PC-9 (cell line): ENCODE measurements around the gene DPYSL5. TPM values are rescaled to one million over a fixed set of nuclear protein-coding genes. Genes with fewer than 3 reads are reported as not detected.

Experiments used
- BruUV-seq: library from RNA; stranded (reverse); fragments of 400-500 nt; replicated peaks from 2 replicates; lab custom pipeline; 2021; lab: Mats Ljungman, UMichigan
- CTCF ChIA-PET: fragments of 300-600 bp; sonication (Branson Sonifier 250); formaldehyde crosslinking; loops from one replicate; lab custom pipeline; 2022; ENCODE audit warnings: antibody characterized with exemption; lab: Charles Lee
- POLR2A ChIA-PET: fragments of 300-600 bp; sonication (Branson Sonifier 250); formaldehyde crosslinking; loops from one replicate; lab custom pipeline; 2022; ENCODE audit warnings: antibody characterized with exemption; ENCODE audit not compliant: unreplicated experiment; lab: Charles Lee
- DNase-seq, 2 experiments: peaks; one replicate each; pipeline versions ENCODE4 v3.0.0 to v3.0.0-alpha.2; 2015 to 2022; ENCODE audit warnings: mixed read lengths in 1 of 2
- H2AFZ ChIP-seq: fragments of 200-600 bp; sonication (generic); 2 replicates; pipeline ENCODE4 v1.8.1; 2017; ENCODE audit warnings: antibody characterized with exemption
- H3F3A ChIP-seq: fragments of 200-600 bp; sonication (generic); 2 replicates; pipeline ENCODE4 v1.8.1; 2017; ENCODE audit warnings: antibody characterized with exemption, mild to moderate bottlenecking, low read depth; ENCODE audit not compliant: insufficient read depth
- H3K27ac ChIP-seq: fragments of 200-600 bp; sonication (generic); 2 replicates; pipeline ENCODE4 v1.6.1; 2016; ENCODE audit warnings: mixed run types
- H3K27me3 ChIP-seq: fragments of 200-600 bp; sonication (generic); 2 replicates; pipeline ENCODE4 v1.6.1; 2016; ENCODE audit warnings: low read depth, mixed run types; ENCODE audit not compliant: insufficient read depth
- H3K36me3 ChIP-seq: fragments of 200-600 bp; sonication (generic); 2 replicates; pipeline ENCODE4 v1.6.1; 2016; ENCODE audit warnings: low read depth, mixed run types
- H3K4me1 ChIP-seq: fragments of 200-600 bp; sonication (generic); replicated peaks from 2 replicates; pipeline ENCODE4 v1.6.1; 2016; ENCODE audit warnings: mixed run types; ENCODE audit not compliant: insufficient read depth
- H3K4me2 ChIP-seq: fragments of 200-600 bp; sonication (generic); 2 replicates; pipeline ENCODE4 v1.6.1; 2017; ENCODE audit warnings: mixed run types
- H3K4me3 ChIP-seq: fragments of 200-600 bp; sonication (generic); 2 replicates; pipeline ENCODE4 v1.6.1; 2016; ENCODE audit warnings: mixed run types
- H3K79me2 ChIP-seq: fragments of 200-600 bp; sonication (generic); 2 replicates; pipeline ENCODE4 v1.6.1; 2017; ENCODE audit warnings: low read depth, mixed run types
- H3K9me2 ChIP-seq: fragments of 200-600 bp; sonication (generic); 2 replicates; pipeline ENCODE4 v1.8.1; 2017; ENCODE audit warnings: mild to moderate bottlenecking; ENCODE audit not compliant: insufficient read depth
- H3K9me3 ChIP-seq: fragments of 200-600 bp; sonication (generic); 2 replicates; pipeline ENCODE4 v1.8.1; 2016; ENCODE audit warnings: low read depth; ENCODE audit not compliant: insufficient read depth
- H4K20me1 ChIP-seq: fragments of 200-600 bp; sonication (generic); 2 replicates; pipeline ENCODE4 v1.8.1; 2017; ENCODE audit not compliant: insufficient read depth
- EZH2 ChIP-seq: fragments of 200-600 bp; sonication (generic); IDR thresholded peaks from 2 replicates; pipeline ENCODE4 v1.8.0; 2017; ENCODE audit warnings: antibody characterized with exemption, low read depth
- intact Hi-C: fragments of 100-400 bp; cut with micrococcal nuclease; formaldehyde crosslinking; loops from one replicate; pipeline ENCODE4 v1.10.0; 2022; ENCODE audit not compliant: unreplicated experiment
- total RNA-seq: library from RNA; stranded (reverse); gene quantifications from 2 replicates; pipeline ENCODE4 v1.2.3, GENCODE V29; 2021
- TF ChIP-seq, protein P1 (sequence below): fragments of 200-600 bp; sonication (generic); conservative IDR thresholded peaks from 2 replicates; pipeline ENCODE4 v1.6.1; 2017; ENCODE audit warnings: mixed run types, antibody characterized with exemption, mild to moderate bottlenecking, moderate library complexity

Gene DPYSL5
- total RNA-seq, 1 experiment from 2014 or later = not detected

DNA sequence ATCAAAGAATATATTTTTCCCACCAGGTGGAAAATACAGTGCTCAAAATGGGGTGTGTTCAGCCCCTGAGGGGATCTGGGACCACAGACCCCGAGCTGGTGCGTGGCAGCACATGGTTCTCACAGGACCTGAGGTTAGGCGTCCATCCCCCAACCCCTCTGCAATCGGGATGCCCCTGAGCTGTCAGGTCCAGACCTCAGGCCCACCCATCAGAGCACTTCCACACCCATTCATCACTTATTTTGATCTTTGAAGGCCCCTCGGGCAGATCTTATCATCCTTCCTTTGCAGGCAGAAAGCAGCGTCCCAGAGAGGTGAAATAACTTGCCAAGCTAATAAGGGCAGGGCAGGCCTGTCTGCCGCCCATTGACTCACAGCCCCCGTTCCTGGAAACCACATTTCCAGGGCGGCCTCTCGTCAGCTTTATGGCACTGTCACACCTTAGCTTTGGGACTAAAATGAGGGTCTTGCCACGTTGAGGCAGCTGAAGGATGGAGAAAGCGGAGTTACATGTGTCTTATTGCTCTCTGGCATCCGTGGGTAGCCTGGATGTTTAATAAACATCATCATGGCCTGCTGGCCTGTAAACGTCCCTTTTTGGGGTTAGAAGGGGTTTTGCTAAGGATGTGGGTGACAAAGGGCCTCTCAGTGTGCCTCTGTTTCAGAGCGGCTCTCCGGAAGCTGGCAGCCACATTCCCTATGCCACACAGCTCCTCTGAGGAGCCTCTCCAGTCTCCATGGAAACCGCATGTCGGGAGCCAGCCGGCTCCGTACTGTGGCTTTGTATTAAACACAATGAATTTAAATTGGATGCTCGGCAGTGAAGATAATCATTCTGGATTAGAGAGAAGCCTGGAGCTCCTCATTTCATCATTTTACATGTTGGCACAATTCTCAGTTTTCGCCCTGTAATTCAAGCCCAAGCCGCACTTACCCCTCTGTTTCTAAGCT, 64.3 kb downstream of the DPYSL5 start:
- H4K20me1 ChIP-seq = no peaks in the 10 kb centered on the region
- no peak overlapping the region for H3K4me3 ChIP-seq
- no peak for DNase-seq
- H3K4me2 ChIP-seq = no peak overlapping the region
- H3K9me3 ChIP-seq = no peaks in the 10 kb centered on the region
- H3F3A ChIP-seq = no peaks in the 10 kb centered on the region
- peaks cover 74% of the 10 kb centered on the region for H3K27me3 ChIP-seq
- H3K4me1 ChIP-seq = no peaks in the 10 kb centered on the region
- H3K9me2 ChIP-seq = no peaks in the 10 kb centered on the region
- H3K79me2 ChIP-seq = no peaks in the 10 kb centered on the region
- intact Hi-C loops = no loop called here
- H3K36me3 ChIP-seq = no peaks in the 10 kb centered on the region
- no peak for TF ChIP-seq EZH2
- TF ChIP-seq, protein P1, sequence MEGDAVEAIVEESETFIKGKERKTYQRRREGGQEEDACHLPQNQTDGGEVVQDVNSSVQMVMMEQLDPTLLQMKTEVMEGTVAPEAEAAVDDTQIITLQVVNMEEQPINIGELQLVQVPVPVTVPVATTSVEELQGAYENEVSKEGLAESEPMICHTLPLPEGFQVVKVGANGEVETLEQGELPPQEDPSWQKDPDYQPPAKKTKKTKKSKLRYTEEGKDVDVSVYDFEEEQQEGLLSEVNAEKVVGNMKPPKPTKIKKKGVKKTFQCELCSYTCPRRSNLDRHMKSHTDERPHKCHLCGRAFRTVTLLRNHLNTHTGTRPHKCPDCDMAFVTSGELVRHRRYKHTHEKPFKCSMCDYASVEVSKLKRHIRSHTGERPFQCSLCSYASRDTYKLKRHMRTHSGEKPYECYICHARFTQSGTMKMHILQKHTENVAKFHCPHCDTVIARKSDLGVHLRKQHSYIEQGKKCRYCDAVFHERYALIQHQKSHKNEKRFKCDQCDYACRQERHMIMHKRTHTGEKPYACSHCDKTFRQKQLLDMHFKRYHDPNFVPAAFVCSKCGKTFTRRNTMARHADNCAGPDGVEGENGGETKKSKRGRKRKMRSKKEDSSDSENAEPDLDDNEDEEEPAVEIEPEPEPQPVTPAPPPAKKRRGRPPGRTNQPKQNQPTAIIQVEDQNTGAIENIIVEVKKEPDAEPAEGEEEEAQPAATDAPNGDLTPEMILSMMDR = no peak
- H3K27ac ChIP-seq = no peak overlapping the region
- CTCF ChIA-PET = interaction anchor here (0.6 kb wide), 1 partner anchor 805 kb away, joined by 18 read pairs; no protein-coding TSS in a partner anchor
- H2AFZ ChIP-seq = no peak overlapping the region
- POLR2A ChIA-PET = no interaction called here
- no TSS peak for BruUV-seq

DNA sequence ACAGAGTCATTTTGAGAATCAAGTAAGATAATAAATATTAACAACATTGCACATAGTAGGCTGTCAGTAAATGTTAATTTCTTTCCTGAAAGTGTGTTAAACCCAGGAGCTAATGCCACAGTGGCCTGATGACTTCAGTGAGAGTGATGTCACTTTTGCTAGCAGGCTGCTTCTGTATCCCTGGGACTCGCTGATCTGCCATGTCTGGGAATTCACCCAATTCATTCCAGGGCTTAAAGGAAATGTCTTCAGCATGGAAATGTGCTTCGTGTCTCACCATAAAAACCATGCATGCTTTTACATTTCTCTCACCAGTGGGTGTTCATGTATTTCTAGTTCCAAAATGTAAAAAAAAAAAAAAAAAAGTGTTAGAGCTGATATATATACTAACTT, 65.7 kb downstream of the DPYSL5 start:
- no peaks in the 10 kb centered on the region for H4K20me1 ChIP-seq
- H3K4me1 ChIP-seq = no peaks in the 10 kb centered on the region
- BruUV-seq = no TSS peak
- no peaks in the 10 kb centered on the region for H3F3A ChIP-seq
- no peak overlapping the region for H3K4me2 ChIP-seq
- ChIA-PET CTCF (no interaction called here), POLR2A (no interaction called here)
- peaks cover 69% of the 10 kb centered on the region for H3K27me3 ChIP-seq
- no peak for DNase-seq
- no peaks in the 10 kb centered on the region for H3K9me3 ChIP-seq
- TF ChIP-seq EZH2 = no peak
- TF ChIP-seq, protein P1 = no peak
- no peak overlapping the region for H2AFZ ChIP-seq
- intact Hi-C loops = no loop called here
- H3K79me2 ChIP-seq = no peaks in the 10 kb centered on the region
- H3K27ac ChIP-seq = no peak overlapping the region
- H3K9me2 ChIP-seq = no peaks in the 10 kb centered on the region
- no peak overlapping the region for H3K4me3 ChIP-seq
- no peaks in the 10 kb centered on the region for H3K36me3 ChIP-seq

DNA sequence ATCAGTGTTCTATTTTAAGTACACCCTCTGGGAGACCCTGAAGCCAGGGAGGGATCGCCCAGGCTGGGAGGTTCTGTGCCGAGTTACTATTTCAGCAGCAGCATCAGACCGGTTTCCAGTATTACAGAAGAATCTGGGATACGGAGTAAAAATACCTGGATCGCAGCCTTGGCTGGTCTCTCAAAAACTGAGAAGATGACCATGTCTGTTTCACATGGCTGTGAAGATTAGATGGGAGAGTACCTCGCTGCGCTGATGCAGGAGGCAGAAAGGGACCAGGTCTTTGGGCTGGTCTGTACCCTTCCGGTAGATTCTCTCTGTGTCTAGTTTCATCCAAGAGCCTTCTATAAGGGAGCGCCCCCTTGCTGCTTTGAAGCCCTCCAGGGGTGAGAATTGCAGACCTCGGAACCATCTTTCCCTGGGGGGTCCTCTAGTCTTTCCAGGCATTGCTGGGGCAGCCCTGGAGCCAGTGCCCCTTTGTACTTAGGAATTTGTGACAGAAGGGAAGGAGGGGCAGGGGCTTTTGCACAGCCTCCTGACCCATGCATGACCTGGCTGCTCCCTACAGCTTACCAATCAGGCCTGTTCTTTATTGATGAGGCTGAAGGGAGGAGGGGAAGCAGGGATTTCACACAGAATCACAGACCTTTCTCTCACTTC, 66.2 kb downstream of the DPYSL5 start:
- Histone ChIP-seq H4K20me1 (no peaks in the 10 kb centered on the region), H3K4me1 (no peaks in the 10 kb centered on the region), H2AFZ (no peak overlapping the region), H3F3A (no peaks in the 10 kb centered on the region), H3K9me3 (no peaks in the 10 kb centered on the region), H3K27ac (no peak overlapping the region), H3K36me3 (no peaks in the 10 kb centered on the region), H3K9me2 (no peaks in the 10 kb centered on the region), H3K4me2 (no peak overlapping the region), H3K79me2 (no peaks in the 10 kb centered on the region), H3K27me3 (peaks cover 70% of the 10 kb centered on the region), H3K4me3 (no peak overlapping the region)
- ChIA-PET CTCF (no interaction called here), POLR2A (no interaction called here)
- no peak for DNase-seq
- BruUV-seq = no TSS peak
- TF ChIP-seq EZH2 = no peak
- TF ChIP-seq, protein P1 = no peak
- intact Hi-C loops = no loop called here
